GM18505 (cell line): Measurements from ENCODE around the gene PZP.

Experiments used
- ATAC-seq: cut with Tn5 transposase; IDR thresholded peaks from one replicate; pipeline ENCODE4 v1.9.1; 2021; ENCODE audit not compliant: unreplicated experiment
- POLR2A ChIP-seq: IDR thresholded peaks from 4 replicates; pipeline ENCODE4 v1.6.1; 2011; ENCODE audit warnings: borderline replicate concordance; ENCODE audit not compliant: insufficient read depth, insufficient read length; ENCODE audit errors: extremely low read depth

Gene PZP

DNA sequence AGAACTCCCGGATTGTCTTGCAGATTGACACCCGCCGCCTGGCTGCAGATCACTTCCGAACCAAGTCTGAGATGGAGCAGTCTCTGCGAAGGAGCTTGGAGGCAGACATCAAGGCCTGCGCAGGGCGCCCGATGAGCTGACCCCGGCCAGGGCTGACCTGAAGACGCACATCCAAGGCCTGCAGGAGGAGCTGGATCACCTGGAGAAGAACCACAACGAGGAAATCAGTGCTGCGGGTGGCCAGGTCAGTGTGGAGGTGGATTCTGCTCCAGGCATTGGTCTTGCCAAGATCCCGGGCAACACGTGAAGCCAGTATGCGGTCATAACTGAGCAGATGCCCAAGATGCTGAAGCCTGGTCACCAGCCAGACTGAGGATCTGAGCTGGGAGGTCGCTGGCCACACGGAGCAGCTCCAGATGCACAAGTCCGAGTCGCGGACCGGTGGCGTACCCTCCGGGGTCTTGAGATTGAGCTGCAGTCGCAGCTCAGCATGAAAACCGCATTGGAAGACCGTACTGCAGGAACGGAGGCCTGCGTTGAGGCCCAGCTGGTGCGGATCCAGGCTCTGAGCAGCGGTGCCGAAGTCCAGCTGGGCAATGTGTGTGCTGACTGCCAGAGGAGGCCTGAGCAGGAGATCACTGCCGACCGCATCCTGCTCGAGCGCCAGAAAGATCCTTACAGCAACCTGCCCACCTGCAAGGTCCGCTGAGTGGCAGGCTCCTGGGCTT, 80.1 kb downstream of the PZP start:
- no peak for ATAC-seq
- no peak for TF ChIP-seq POLR2A

DNA sequence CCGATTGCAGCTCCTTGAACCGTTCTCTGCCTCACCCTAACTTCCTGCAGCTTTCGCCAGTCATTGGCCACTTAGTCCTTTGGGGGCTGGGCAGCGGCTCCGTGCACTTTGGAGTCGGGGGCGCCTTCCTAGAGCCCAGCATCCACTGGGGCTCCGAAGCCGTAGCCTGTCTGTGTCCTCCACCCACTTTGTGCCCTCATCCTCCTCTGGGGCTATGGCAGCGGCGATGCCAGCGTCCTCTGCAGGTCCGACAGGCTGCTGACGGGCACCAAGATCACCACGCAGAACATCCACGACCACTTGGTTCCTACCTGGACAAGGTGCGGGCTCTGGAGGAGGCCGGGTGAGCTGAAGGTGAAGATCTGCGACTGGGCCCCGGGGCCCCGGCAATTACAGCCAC, 80.7 kb downstream of the PZP start:
- TF ChIP-seq POLR2A, result no peak
- ATAC-seq, result no peak

DNA sequence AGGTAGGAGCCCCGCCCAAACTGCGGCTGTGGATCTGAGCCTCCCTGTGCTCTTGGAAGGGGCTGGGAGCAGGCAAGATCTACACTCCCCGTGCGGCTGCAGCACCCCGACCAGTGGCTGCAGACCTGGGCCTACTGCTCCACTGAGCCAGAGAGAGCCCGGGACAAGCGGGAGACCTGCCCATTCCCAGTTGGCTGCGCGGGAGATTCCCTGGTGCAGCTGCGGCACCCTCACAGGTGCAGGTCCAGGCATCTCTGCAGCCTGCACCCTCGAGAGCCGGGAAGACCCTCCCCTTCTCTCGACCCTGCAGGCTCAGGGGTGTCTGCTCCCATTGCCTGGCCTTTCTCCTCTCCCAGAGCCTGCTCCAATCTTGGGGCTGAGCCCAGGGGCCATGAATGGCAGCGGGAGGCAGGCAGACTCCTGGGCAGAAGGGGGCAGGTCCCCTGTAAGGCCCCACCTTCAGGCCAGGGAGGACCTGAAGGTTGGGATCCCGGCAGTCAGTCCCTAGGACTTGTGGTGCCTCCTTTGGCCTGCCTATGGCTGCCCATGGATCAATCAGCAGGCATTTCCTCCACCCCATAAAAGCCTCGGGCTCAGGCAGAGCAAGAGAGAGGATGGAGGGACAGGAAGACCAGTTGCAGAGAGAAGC, 83.7 kb downstream of the PZP start:
- no peak for ATAC-seq
- TF ChIP-seq POLR2A, result no peak

DNA sequence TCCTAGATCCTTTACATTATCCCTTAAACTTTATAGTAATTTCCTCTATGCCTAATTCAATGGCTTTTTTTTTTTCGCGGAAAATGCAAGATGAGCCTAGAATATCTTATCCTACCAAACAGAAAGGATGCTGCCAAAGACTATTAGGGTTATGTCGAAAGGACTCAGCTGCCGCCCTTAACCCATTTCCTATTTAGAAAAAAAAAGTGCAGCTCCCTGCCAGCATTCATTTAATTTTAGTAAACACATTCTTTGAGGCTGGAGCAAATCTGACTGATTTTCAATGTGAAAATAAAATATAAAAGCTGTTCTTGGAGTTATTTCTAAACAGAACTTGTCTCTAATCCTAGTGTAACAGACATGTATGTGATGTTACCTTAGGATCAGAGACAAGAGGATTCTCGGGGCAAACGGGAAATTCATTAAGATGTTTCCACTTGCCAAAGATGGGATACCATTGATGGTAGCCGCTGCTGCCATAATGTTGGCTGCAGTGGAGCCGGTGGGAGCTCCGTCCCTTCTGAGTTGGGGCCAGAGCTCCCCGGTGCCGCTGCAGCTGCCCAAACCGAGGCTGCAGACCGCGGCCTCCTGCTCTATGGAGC, 84.3 kb downstream of the PZP start:
- TF ChIP-seq POLR2A, result no peak
- no peak for ATAC-seq

DNA sequence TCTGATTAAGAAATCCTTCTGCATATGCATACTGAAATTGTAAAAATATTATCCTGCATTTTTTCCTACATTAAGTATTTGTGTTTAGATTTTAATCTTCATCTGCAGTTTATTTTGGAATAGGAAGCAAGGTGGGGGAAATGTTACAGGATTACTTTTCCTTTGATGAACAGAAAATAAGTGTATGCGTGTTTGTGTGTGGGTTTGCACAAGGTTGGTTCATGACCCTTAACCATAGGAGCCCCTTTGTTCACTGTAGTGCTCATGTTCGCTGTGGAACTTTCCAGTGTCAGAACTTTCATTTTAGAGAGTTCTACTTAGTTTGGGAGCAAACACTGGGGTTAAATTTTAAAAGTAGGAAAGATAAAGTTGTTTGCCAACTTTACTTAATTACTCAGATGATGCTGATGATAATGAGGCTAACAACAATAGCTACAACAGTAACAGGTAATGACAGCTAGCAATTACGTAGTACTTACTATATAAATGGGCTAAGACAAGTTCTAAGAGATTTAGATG, 86.0 kb downstream of the PZP start:
- no peak for ATAC-seq
- TF ChIP-seq POLR2A, result no peak

DNA sequence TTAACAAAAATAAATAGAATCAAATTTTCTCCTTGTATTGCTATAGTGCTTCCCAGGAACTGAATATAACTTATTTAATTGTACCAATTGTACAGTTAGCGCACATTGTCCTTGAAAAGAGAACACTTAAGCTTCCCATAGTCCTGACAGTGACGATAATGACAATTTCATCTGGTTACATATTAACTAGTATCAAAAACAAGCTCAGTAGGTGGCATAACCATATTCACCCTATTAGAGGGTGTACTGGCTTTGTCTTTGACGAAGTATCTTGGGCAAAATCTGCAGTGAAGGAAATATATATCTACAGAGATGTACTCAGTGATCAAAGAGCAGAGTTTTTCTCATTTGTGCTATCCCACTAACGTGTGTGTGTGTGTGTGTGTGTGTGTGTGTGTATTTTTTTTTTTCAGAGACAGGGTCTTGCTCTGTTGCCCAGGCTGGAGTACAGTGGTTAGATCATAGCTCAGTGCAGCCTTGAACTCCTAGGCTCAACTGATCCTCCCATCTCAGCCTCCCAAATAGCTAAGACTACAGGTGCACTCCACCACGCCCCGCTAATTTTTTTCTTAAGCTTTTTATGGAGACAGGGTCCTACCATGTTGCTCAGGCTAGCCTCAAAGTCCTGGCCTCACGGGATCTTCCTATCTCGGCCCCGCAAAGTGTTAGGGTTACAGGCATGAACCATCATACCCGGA, 87.6 kb downstream of the PZP start:
- ATAC-seq, result no peak
- TF ChIP-seq POLR2A, result no peak

DNA sequence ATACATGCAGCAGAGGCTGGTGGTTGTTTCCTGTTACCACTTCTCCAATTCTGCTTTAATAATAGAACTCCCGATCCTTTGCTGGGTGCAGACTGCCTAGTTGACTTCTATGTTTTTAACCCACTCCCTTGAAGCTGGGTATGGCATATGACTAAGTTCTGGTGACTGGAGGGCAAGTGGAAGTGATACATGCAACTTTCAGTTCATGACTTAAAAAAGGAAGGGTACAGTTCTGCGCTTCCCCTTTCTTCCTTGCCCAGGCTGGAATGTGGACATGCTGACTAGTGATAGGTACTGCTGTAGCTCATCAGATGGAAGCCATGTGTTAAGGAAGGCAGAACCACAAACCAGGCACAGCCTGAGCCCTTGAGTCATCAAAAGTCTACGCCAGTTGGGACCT, 90.0 kb downstream of the PZP start:
- TF ChIP-seq POLR2A, result no peak
- ATAC-seq, result peak; percentile 74

DNA sequence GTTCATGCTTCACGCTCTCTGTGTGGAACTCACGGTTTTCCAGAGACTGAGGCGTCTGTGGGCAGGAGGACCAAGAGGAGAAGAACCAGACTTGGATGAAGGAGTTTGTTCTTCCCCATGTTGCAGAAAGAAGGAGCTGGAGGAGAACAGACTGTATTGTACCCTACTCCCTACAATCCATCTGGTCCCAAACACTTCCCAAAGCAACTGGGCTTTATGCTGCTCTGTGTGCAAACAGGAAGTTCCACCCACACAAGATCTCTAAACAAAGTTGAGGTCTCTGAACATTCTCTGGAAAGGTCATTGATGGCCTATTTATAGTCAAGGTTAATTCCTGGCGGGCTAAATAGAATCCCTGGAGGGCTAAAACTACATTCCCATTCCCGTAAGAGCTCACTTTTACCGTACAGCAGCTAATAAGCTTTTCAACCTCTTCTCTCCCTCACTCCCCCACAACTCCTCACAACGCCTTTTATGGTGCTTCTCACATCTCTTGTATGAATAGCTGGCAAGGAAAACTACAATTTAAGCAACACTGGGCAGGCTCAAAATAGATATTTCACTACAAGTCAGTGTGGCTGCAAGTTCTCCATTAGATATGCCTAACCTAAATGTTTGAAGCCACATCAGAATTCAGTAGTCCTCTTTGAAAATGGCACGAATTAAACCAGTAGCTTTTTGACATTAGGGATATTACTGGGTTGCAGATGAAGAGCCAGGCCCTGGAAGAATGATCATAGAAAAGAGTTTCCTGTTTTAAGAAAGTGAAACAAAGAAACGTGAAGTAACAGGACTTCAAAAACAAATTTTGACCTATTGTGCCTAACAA, 92.2 kb downstream of the PZP start, which contains the start of gene A2M:
Gene A2M (minus strand): TSS at position 189 of the 829 bp plus-strand sequence. CDS start 70 bp downstream, at position 119.
- TF ChIP-seq POLR2A, result no peak
- no peak for ATAC-seq

DNA sequence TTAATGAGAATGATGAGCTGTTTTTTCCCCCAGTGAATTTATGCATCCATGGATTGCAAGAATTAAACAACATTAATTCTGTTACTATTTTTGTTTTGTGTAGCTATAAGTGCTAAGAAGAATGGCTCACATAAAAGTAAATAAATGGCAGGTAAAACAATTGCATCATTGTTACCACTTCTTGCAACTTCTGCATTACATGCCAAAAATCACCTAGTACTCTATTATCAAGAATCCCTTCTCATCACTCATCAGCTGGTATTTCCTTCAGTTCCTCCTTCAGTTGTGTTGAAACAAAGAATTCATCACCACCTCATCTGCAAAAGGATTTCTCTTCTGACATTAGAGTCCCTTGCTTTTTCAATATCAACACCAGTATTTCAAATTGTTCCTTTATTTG, 93.2 kb downstream of the PZP start:
- no peak for TF ChIP-seq POLR2A

DNA sequence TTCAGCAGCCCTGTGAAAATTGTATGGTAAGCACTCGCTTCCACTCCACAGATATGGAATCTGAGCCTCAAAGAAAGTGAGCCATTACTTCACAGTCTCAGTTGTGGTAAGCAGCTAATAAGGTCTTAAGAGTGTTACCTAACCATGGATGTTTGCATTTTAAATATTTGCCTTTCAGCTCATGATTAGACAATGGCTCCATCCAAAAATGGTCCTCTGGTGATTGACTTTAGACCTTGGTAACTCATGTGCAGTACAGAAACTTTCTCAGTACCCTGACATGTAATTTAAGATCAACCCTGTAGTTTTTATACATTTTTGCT, 94.2 kb downstream of the PZP start:
- no peak for ATAC-seq
- no peak for TF ChIP-seq POLR2A

More for the DNA sequence above, 93.2 kb downstream of the PZP start:
- ATAC-seq, result no peak

DNA sequence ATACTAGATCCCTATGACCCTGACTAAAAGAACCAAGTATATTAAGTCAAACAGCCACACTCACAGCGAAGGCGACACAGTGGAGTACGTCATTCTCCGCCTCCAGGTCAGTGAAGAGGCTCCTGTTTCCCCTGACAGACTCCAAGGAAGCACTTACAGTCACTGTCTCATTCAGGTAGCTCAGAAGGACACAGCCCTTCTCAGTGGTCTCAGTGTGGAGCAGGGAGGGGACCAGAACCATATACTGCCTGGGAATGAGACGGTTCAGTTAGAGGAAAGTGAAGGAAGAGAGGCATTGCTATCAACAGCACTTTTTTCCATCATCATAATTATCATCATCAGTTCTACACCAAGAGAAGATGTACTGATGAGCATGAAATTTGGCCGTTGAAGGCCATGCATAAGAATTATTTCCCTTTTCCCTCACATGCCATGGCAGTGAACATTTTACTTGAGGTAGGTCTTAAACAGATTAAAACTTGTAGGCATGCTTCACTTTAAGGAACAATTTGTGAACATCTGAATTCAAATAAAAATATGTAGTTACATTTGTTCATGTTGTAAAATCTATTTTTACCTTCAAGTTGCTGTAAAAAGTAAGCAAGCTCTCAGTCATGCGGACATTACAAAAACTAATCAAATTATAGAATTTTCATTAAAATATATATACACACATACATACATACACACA, 94.8 kb downstream of the PZP start:
- no peak for ATAC-seq

DNA sequence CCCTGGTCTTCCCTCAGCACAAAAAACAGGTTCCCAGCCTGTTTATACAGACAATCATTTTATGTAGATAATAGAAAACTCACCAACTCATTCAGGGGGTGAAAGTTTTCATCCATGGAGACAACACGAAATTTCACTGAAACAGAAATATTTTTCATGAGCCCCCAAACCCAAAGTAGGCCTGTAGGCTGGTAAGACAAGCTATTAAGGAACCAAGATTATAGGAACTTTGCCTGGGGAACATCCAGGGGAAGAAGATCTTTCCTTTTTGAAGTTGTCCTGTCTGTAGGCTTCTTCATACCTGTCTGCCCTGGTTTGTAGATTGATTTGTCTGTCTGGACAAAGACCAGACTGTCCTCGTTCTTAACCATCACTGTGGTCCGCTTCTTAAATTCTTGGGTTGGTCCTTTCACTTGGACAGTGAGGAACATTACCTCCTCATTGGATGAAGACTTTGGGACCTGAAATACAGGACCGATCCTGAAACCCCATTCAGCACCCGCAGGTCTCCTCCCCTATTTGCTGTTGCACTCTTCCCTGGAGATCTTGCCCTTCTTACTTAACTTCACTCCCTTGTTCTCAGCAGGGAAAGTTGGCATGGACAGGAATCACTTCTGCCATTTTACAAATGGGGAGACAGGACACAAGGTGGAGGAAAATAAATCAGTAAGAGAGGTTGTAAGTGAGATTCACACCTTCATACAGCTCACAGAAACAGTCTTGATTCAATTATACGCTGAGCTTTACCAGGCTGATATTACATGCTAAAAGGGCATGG, 95.9 kb downstream of the PZP start:
- no peak for ATAC-seq
- no peak for TF ChIP-seq POLR2A

More for the DNA sequence above, 94.8 kb downstream of the PZP start:
- TF ChIP-seq POLR2A, result no peak

DNA sequence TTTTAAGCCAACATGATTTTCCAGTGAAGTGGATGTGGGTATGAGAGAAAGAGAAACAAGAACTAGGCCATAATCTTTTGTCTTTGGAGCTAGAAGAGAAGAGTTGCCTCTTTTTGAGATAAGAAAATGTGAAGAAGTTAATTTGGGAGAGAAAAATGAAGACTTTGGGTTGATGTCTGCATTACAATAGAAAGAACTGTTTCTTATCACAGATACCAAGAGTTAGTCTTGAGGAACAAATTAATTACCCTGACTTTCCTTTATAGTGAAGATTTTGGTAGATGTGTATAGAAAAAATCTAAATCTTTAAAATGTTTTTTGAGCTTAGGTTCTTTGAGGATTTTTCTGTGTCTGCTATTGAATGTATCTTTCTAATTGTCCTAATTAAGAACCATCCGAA, 96.7 kb downstream of the PZP start:
- no peak for ATAC-seq
- no peak for TF ChIP-seq POLR2A
